Measurements from ENCODE around the gene ARHGAP26.

ARHGAP26 gene

GRCh38 chr5:143101725-143102386, 331.7 kb downstream of the ARHGAP26 start:
- TF ChIP-seq CTCF (IDR thresholded peaks at IDR 0.05; ENCODE audit: extremely low read depth, insufficient read depth, missing control alignments), result no peak
- in situ Hi-C loops (cut with MboI; ENCODE audit: low pct_unique_long_range_greater_than_20kb, low sequenced_read_pairs, unreplicated experiment), result loop anchor here (25.0 kb wide), 1 partner anchor 860 kb away; no protein-coding TSS in a partner anchor
- DNase-seq (ENCODE audit: low spot score), result no peak

DNA sequence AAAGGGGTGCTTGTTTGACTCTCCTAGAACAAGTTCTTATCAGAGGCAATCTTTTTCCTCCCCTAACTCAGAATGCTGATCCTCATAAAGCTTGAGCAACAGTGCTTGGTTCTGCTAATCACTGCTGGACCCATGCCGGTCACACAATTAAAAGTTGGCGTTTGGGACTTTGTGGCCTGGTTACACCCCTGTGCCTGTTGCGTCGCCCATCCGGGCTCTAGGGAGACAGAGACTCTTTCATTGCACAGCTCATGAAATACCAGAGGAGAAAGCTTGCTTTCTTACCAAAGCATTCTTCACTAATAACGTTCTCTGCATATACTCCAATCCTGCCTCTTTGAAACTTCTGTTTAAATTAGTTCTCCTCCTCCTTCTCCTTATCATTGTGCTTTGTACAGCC, 332.2 kb downstream of the ARHGAP26 start:
- in situ Hi-C loops (cut with MboI; ENCODE audit: low pct_unique_long_range_greater_than_20kb, low sequenced_read_pairs, unreplicated experiment), result loop anchor here (25.0 kb wide), 1 partner anchor 860 kb away; no protein-coding TSS in a partner anchor
- no peak for DNase-seq (ENCODE audit: low spot score)
- no peak for TF ChIP-seq CTCF (IDR thresholded peaks at IDR 0.05; ENCODE audit: extremely low read depth, insufficient read depth, missing control alignments)

- no peak for TF ChIP-seq CTCF (IDR thresholded peaks at IDR 0.05; ENCODE audit: extremely low read depth, insufficient read depth, missing control alignments)
- in situ Hi-C loops (cut with MboI; ENCODE audit: low pct_unique_long_range_greater_than_20kb, low sequenced_read_pairs, unreplicated experiment), result loop anchor here (25.0 kb wide), 1 partner anchor 857 kb away; no protein-coding TSS in a partner anchor
- no peak for DNase-seq (ENCODE audit: low spot score)
Observed at GRCh38 chr5:143105216-143105905, 335.2 kb downstream of the ARHGAP26 start.

DNA sequence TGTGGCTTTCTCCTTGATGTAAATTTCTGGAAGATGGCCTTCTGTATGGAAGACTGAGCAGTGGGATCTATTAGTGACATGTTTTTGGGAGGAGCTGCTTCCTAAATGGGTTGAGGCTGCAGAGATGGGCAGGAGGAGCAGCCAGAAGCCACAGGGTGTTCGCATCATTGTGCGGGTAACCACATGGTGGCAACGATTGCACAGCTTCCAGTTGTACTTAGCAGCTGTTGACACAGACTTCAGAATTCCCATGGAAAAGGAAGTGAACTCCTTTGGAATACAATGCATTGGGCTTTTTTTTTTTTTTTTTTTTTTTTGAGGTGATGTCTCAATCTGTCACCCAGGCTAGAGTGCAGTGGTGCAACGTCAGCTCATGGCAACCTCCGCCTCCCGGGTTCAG, 336.0 kb downstream of the ARHGAP26 start:
- DNase-seq (ENCODE audit: low spot score), result no peak
- in situ Hi-C loops (cut with MboI; ENCODE audit: low pct_unique_long_range_greater_than_20kb, low sequenced_read_pairs, unreplicated experiment), result loop anchor here (25.0 kb wide), 1 partner anchor 856 kb away; no protein-coding TSS in a partner anchor
- TF ChIP-seq CTCF (IDR thresholded peaks at IDR 0.05; ENCODE audit: extremely low read depth, insufficient read depth, missing control alignments), result no peak

- in situ Hi-C loops (cut with MboI; ENCODE audit: low pct_unique_long_range_greater_than_20kb, low sequenced_read_pairs, unreplicated experiment), result loop anchor here (25.0 kb wide), 1 partner anchor 854 kb away; no protein-coding TSS in a partner anchor
Observed at GRCh38 chr5:143108498-143109128, 338.4 kb downstream of the ARHGAP26 start.

More at GRCh38 chr5:143108498-143109128, 338.4 kb downstream of the ARHGAP26 start:
- no peak for TF ChIP-seq CTCF (IDR thresholded peaks at IDR 0.05; ENCODE audit: extremely low read depth, insufficient read depth, missing control alignments)
- no peak for DNase-seq (ENCODE audit: low spot score)
